ENCODE data around the gene TUBGCP6.
A peak's percentile ranks its signal among the peaks of the same experiment; 100 is the strongest.

Gene TUBGCP6

GRCh38 chr22:50211147-50211546, 33.7 kb downstream of the TUBGCP6 start:
- H3K36me3 ChIP-seq (ENCODE audit: low read depth) = peaks cover 82% of the 10 kb centered on the region
- no peak for ATAC-seq (ENCODE audit: low read depth)
- H3K4me1 ChIP-seq (ENCODE audit: insufficient read depth, poor library complexity, severe bottlenecking) = no peaks in the 10 kb centered on the region

GRCh38 chr22:50210378-50211139, 34.3 kb downstream of the TUBGCP6 start:
- no peak overlapping the region for H3K4me3 ChIP-seq (ENCODE audit: severe bottlenecking)
- ATAC-seq (ENCODE audit: low read depth) (no peak), DNase-seq (ENCODE audit: low spot score) (no peak)
- peaks cover 77% of the 10 kb centered on the region for H3K36me3 ChIP-seq (ENCODE audit: low read depth)
- no peaks in the 10 kb centered on the region for H3K4me1 ChIP-seq (ENCODE audit: insufficient read depth, poor library complexity, severe bottlenecking)
- no peaks in the 10 kb centered on the region for H3K9me3 ChIP-seq (ENCODE audit: severe bottlenecking)
- no peak overlapping the region for H3K27ac ChIP-seq (ENCODE audit: poor library complexity, severe bottlenecking)
- TF ChIP-seq CTCF (IDR thresholded peaks at IDR 0.05; ENCODE audit: poor library complexity, severe bottlenecking) = no peak
- no peaks in the 10 kb centered on the region for H3K27me3 ChIP-seq (ENCODE audit: insufficient read depth, poor library complexity, severe bottlenecking)

More at GRCh38 chr22:50211147-50211546, 33.7 kb downstream of the TUBGCP6 start:
- Histone ChIP-seq H3K27me3 (ENCODE audit: insufficient read depth, poor library complexity, severe bottlenecking) (no peaks in the 10 kb centered on the region), H3K9me3 (ENCODE audit: severe bottlenecking) (no peaks in the 10 kb centered on the region), H3K4me3 (ENCODE audit: severe bottlenecking) (no peak overlapping the region), H3K27ac (ENCODE audit: poor library complexity, severe bottlenecking) (no peak overlapping the region)
- DNase-seq (ENCODE audit: low spot score) = no peak
- TF ChIP-seq CTCF (IDR thresholded peaks at IDR 0.05; ENCODE audit: poor library complexity, severe bottlenecking) = no peak

GRCh38 chr22:50209893-50210292, 34.9 kb downstream of the TUBGCP6 start:
- Histone ChIP-seq H3K27me3 (ENCODE audit: insufficient read depth, poor library complexity, severe bottlenecking) (no peaks in the 10 kb centered on the region), H3K4me3 (ENCODE audit: severe bottlenecking) (no peak overlapping the region)
- DNase-seq (ENCODE audit: low spot score) = no peak

GRCh38 chr22:50208939-50209892, 35.6 kb downstream of the TUBGCP6 start:
- no peaks in the 10 kb centered on the region for H3K4me1 ChIP-seq (ENCODE audit: insufficient read depth, poor library complexity, severe bottlenecking)
- DNase-seq (ENCODE audit: low spot score) (no peak), ATAC-seq (ENCODE audit: low read depth) (peak; percentile 3; the same call in 1 of the 3 replicates)
- no peak for TF ChIP-seq CTCF (IDR thresholded peaks at IDR 0.05; ENCODE audit: poor library complexity, severe bottlenecking)
- no peak overlapping the region for H3K4me3 ChIP-seq (ENCODE audit: severe bottlenecking)
- H3K27ac ChIP-seq (ENCODE audit: poor library complexity, severe bottlenecking) = no peak overlapping the region
- H3K36me3 ChIP-seq (ENCODE audit: low read depth) = peaks cover 67% of the 10 kb centered on the region
- no peaks in the 10 kb centered on the region for H3K9me3 ChIP-seq (ENCODE audit: severe bottlenecking)
- no peaks in the 10 kb centered on the region for H3K27me3 ChIP-seq (ENCODE audit: insufficient read depth, poor library complexity, severe bottlenecking)

More at GRCh38 chr22:50209893-50210292, 34.9 kb downstream of the TUBGCP6 start:
- TF ChIP-seq CTCF (IDR thresholded peaks at IDR 0.05; ENCODE audit: poor library complexity, severe bottlenecking) = peak; percentile 86
- Histone ChIP-seq H3K36me3 (ENCODE audit: low read depth) (peaks cover 74% of the 10 kb centered on the region), H3K4me1 (ENCODE audit: insufficient read depth, poor library complexity, severe bottlenecking) (no peaks in the 10 kb centered on the region), H3K9me3 (ENCODE audit: severe bottlenecking) (no peaks in the 10 kb centered on the region), H3K27ac (ENCODE audit: poor library complexity, severe bottlenecking) (no peak overlapping the region)
- ATAC-seq (ENCODE audit: low read depth) = peak; percentile 50; the same call in 1 of the 3 replicates

Measured in RWPE2 (cell line).